Activated T-cell treated with anti-CD3 and anti-CD28 coated beads, Interleukin-2, amount 50 U/mL, for 72 hours (primary cell): ENCODE results near the gene ILDR2. TPM values are rescaled to one million over a fixed set of nuclear protein-coding genes. Genes with fewer than 3 reads are reported as not detected.

Source experiments
- ATAC-seq, 2 donors: fragments of 150-1000 bp; cut with Tn5 transposase; replicated peaks in 1 of 2; 2 replicates each; pipeline ENCODE4 v1.10.0; 2021; ENCODE audit warnings: moderate library complexity in 2 of 2, mild to moderate bottlenecking in 1 of 2
- DNase-seq, 2 donors: peaks; one replicate each; pipeline ENCODE4 v3.0.0; 2021 to 2022; ENCODE audit warnings: mixed read lengths in 1 of 2
- H3K27ac Mint-ChIP-seq: one replicate; pipeline ENCODE4 v1.8.0; 2022; ENCODE audit warnings: mild to moderate bottlenecking, moderate library complexity, mixed read lengths
- H3K27me3 Mint-ChIP-seq: one replicate; pipeline ENCODE4 v1.8.0; 2022; ENCODE audit warnings: low read depth, mixed read lengths
- H3K36me3 Mint-ChIP-seq, 2 donors: one replicate each; pipeline ENCODE4 v1.8.0; 2022; ENCODE audit warnings: mixed read lengths in 2 of 2, mild to moderate bottlenecking in 1 of 2; ENCODE audit not compliant: insufficient read depth in 2 of 2
- H3K4me1 Mint-ChIP-seq: one replicate; pipeline ENCODE4 v1.8.0; 2022; ENCODE audit warnings: low read depth, mixed read lengths
- H3K4me3 Mint-ChIP-seq, 2 donors: one replicate each; pipeline ENCODE4 v1.8.0; 2022; ENCODE audit warnings: mild to moderate bottlenecking in 2 of 2, mixed read lengths in 2 of 2, moderate library complexity in 2 of 2
- H3K9me3 Mint-ChIP-seq, 2 donors: one replicate each; pipeline ENCODE4 v1.8.0; 2022; ENCODE audit warnings: mixed read lengths in 2 of 2
- total RNA-seq, 2 donors: library from RNA; stranded (reverse); gene quantifications; one replicate each; pipeline ENCODE4 v1.2.3, GENCODE V29; 2022

ILDR2 gene
- total RNA-seq, 2 donors from 2014 or later: 15.8 to 18.5 TPM

- Mint-ChIP-seq H3K4me1 (peaks cover 17% of the 10 kb centered on the region), H3K27ac (no peak overlapping the region), H3K4me3 (no peak overlapping the region), H3K27me3 (no peaks in the 10 kb centered on the region), H3K36me3 (no peaks in the 10 kb centered on the region), H3K9me3 (no peaks in the 10 kb centered on the region)
- DNase-seq (no peak), ATAC-seq (no peak)
These were observed 19.1 kb downstream of the ILDR2 start for GRCh38 chr1:166956057-166956850.

- H3K36me3 Mint-ChIP-seq: no peaks in the 10 kb centered on the region
- H3K27me3 Mint-ChIP-seq: peaks cover 6% of the 10 kb centered on the region
- H3K9me3 Mint-ChIP-seq: no peaks in the 10 kb centered on the region
- H3K4me1 Mint-ChIP-seq: peaks cover 17% of the 10 kb centered on the region
- no peak overlapping the region for H3K4me3 Mint-ChIP-seq
- H3K27ac Mint-ChIP-seq: no peak overlapping the region
- ATAC-seq: no peak
- DNase-seq: no peak
These were observed 21.8 kb downstream of the ILDR2 start for GRCh38 chr1:166953491-166953890.

- DNase-seq: peak; percentile 38 to 56
These were observed 23.2 kb downstream of the ILDR2 start for GRCh38 chr1:166952002-166952746.

GRCh38 chr1:166951050-166951449 lies 24.3 kb downstream of the ILDR2 start:
- Mint-ChIP-seq H3K36me3 (peaks cover 0 to 2% of the 10 kb centered on the region in 2 donors), H3K27me3 (peaks cover 25% of the 10 kb centered on the region), H3K27ac (no peak overlapping the region), H3K4me3 (no peak overlapping the region), H3K4me1 (peaks cover 26% of the 10 kb centered on the region), H3K9me3 (no peaks in the 10 kb centered on the region)
- no peak for ATAC-seq
- DNase-seq: no peak

More at GRCh38 chr1:166952002-166952746, 23.2 kb downstream of the ILDR2 start:
- H3K4me1 Mint-ChIP-seq: peaks cover 21% of the 10 kb centered on the region
- H3K9me3 Mint-ChIP-seq: no peaks in the 10 kb centered on the region
- H3K27ac Mint-ChIP-seq: peak overlapping the region; percentile 64
- H3K27me3 Mint-ChIP-seq: peaks cover 18% of the 10 kb centered on the region
- ATAC-seq: peak; percentile 91 to 93
- H3K4me3 Mint-ChIP-seq: peak overlapping the region in 1 of 2 donors; percentile 19
- no peaks in the 10 kb centered on the region for H3K36me3 Mint-ChIP-seq

GRCh38 chr1:166950156-166950555 lies 25.2 kb downstream of the ILDR2 start:
- no peak overlapping the region for H3K4me3 Mint-ChIP-seq
- peaks cover 34% of the 10 kb centered on the region for H3K27me3 Mint-ChIP-seq
- H3K27ac Mint-ChIP-seq: no peak overlapping the region
- ATAC-seq: no peak
- peaks cover 0 to 2% of the 10 kb centered on the region in 2 donors for H3K36me3 Mint-ChIP-seq
- peaks cover 35% of the 10 kb centered on the region for H3K4me1 Mint-ChIP-seq
- no peak for DNase-seq
- no peaks in the 10 kb centered on the region for H3K9me3 Mint-ChIP-seq

GRCh38 chr1:166948856-166949350 lies 26.4 kb downstream of the ILDR2 start:
- Mint-ChIP-seq H3K9me3 (no peaks in the 10 kb centered on the region), H3K4me3 (no peak overlapping the region), H3K27ac (no peak overlapping the region), H3K4me1 (peaks cover 47% of the 10 kb centered on the region), H3K36me3 (peaks cover 0 to 2% of the 10 kb centered on the region in 2 donors), H3K27me3 (peaks cover 38% of the 10 kb centered on the region)
- ATAC-seq (no peak), DNase-seq (no peak)

GRCh38 chr1:166947398-166948043 lies 27.8 kb downstream of the ILDR2 start:
- peak in 1 of 2 donors; percentile 8 for DNase-seq
- H3K27me3 Mint-ChIP-seq: peaks cover 38% of the 10 kb centered on the region
- no peak overlapping the region for H3K27ac Mint-ChIP-seq
- H3K36me3 Mint-ChIP-seq: peaks cover 0 to 2% of the 10 kb centered on the region in 2 donors
- H3K9me3 Mint-ChIP-seq: no peaks in the 10 kb centered on the region
- ATAC-seq: no peak
- peaks cover 39% of the 10 kb centered on the region for H3K4me1 Mint-ChIP-seq
- H3K4me3 Mint-ChIP-seq: peak overlapping the region; percentile 45 to 69

- peaks cover 38% of the 10 kb centered on the region for H3K27me3 Mint-ChIP-seq
- H3K4me3 Mint-ChIP-seq: peak overlapping the region in 1 of 2 donors; percentile 10
- no peaks in the 10 kb centered on the region for H3K9me3 Mint-ChIP-seq
- no peak for DNase-seq
- no peak overlapping the region for H3K27ac Mint-ChIP-seq
- peak; percentile 67 to 76 for ATAC-seq
- peaks cover 0 to 2% of the 10 kb centered on the region in 2 donors for H3K36me3 Mint-ChIP-seq
- H3K4me1 Mint-ChIP-seq: peaks cover 30% of the 10 kb centered on the region
These were observed 31.0 kb downstream of the ILDR2 start for GRCh38 chr1:166944186-166944967.

- Mint-ChIP-seq H3K4me1 (peaks cover 9% of the 10 kb centered on the region), H3K4me3 (no peak overlapping the region), H3K27me3 (peaks cover under 1% of the 10 kb centered on the region), H3K36me3 (no peaks in the 10 kb centered on the region), H3K27ac (no peak overlapping the region), H3K9me3 (no peaks in the 10 kb centered on the region)
- no peak for DNase-seq
- ATAC-seq: no peak
These were observed 35.5 kb downstream of the ILDR2 start for GRCh38 chr1:166939741-166940375.

- H3K4me1 Mint-ChIP-seq: no peaks in the 10 kb centered on the region
- no peaks in the 10 kb centered on the region for H3K9me3 Mint-ChIP-seq
- ATAC-seq: no peak
These were observed 37.4 kb downstream of the ILDR2 start for GRCh38 chr1:166937962-166938361.

GRCh38 chr1:166937329-166937728 lies 38.0 kb downstream of the ILDR2 start:
- H3K4me3 Mint-ChIP-seq: no peak overlapping the region
- H3K36me3 Mint-ChIP-seq: no peaks in the 10 kb centered on the region
- no peak for DNase-seq
- H3K4me1 Mint-ChIP-seq: no peaks in the 10 kb centered on the region
- H3K27me3 Mint-ChIP-seq: no peaks in the 10 kb centered on the region
- ATAC-seq: no peak
- H3K9me3 Mint-ChIP-seq: no peaks in the 10 kb centered on the region
- no peak overlapping the region for H3K27ac Mint-ChIP-seq

More at GRCh38 chr1:166937962-166938361, 37.4 kb downstream of the ILDR2 start:
- Mint-ChIP-seq H3K27me3 (no peaks in the 10 kb centered on the region), H3K4me3 (no peak overlapping the region), H3K27ac (no peak overlapping the region), H3K36me3 (no peaks in the 10 kb centered on the region)
- no peak for DNase-seq

GRCh38 chr1:166933633-166934032 lies 41.7 kb downstream of the ILDR2 start:
- Mint-ChIP-seq H3K4me1 (no peaks in the 10 kb centered on the region), H3K36me3 (no peaks in the 10 kb centered on the region), H3K27me3 (peaks cover 10% of the 10 kb centered on the region), H3K4me3 (no peak overlapping the region), H3K9me3 (no peaks in the 10 kb centered on the region), H3K27ac (no peak overlapping the region)
- no peak for DNase-seq
- no peak for ATAC-seq
